K562 (cell line): Measurements from ENCODE around the gene BTBD18. TPM values are rescaled to one million over a fixed set of nuclear protein-coding genes. Genes with fewer than 3 reads are reported as not detected.

ENCODE experiments used
- ATAC-seq: fragments of 200-7000 bp; cut with Tn5 transposase; 3 replicates; pipeline ENCODE4 v1.9.1; 2020; ENCODE audit warnings: moderate library complexity
- BruUV-seq: library from RNA; stranded (reverse); fragments of 400-500 nt; replicated peaks from 2 replicates; lab custom pipeline; 2021; lab: Mats Ljungman, UMichigan
- CTCF ChIA-PET: fragments of 300-600 bp; formaldehyde crosslinking; extraction: SDS; loops from one replicate; lab custom pipeline; 2021; ENCODE audit warnings: low intra/inter-chr PET ratio; lab: Yijun Ruan, JAX
- POLR2A ChIA-PET: fragments of 300-600, 350-650 bp; sonication (Branson Sonifier 250); formaldehyde crosslinking; extraction: SDS; loops from one replicate; lab custom pipeline; 2021; ENCODE audit warnings: antibody characterized with exemption, inconsistent platforms; lab: Yijun Ruan, JAX
- DNase-seq, 4 experiments: peaks; one replicate each; pipeline versions ENCODE4 v3.0.0 to v3.0.0-alpha.2; 2011 to 2018; ENCODE audit warnings: low spot score in 3 of 4, mixed read lengths in 3 of 4; ENCODE audit errors: extremely low read depth in 1 of 4
- FAIRE-seq: peaks from 2 replicates; lab custom pipeline; 2011; peaks lifted over from hg19 to GRCh38; lab: Jason Lieb, UNC
- H2AFZ ChIP-seq: 2 replicates; pipeline ENCODE4 v1.6.0; 2011; ENCODE audit warnings: low read depth, low read length, control low read depth, inconsistent platforms
- H3K27ac ChIP-seq: fragments of 200-600 bp; 3 replicates; pipeline ENCODE4 v1.8.0; 2011; ENCODE audit warnings: low read depth, mild to moderate bottlenecking, control low read depth, inconsistent platforms, low read length, moderate library complexity, mixed read lengths; ENCODE audit errors: extremely low read depth
- H3K27me3 ChIP-seq, 2 experiments: fragments of 300-600 bp in 1 of 2; 2 replicates in 1 of 2; 3 replicates in 1 of 2; pipeline versions ENCODE4 v1.6.0 to v1.8.0; 2011; ENCODE audit warnings: inconsistent platforms in 2 of 2, low read length in 2 of 2, mild to moderate bottlenecking in 1 of 2, mixed read lengths in 1 of 2, moderate library complexity in 1 of 2; ENCODE audit not compliant: control insufficient read depth in 2 of 2, insufficient read depth in 2 of 2
- H3K36me3 ChIP-seq: fragments of 300-600 bp; 3 replicates; pipeline ENCODE4 v1.8.0; 2011; ENCODE audit warnings: mild to moderate bottlenecking, low read length, inconsistent platforms; ENCODE audit not compliant: control insufficient read depth, insufficient read depth
- H3K4me1 ChIP-seq, 2 experiments: fragments of 200-600 bp in 1 of 2; replicated peaks in 1 of 2; 2 replicates in 1 of 2; 3 replicates in 1 of 2; pipeline versions ENCODE4 v1.5.1 to v1.8.0; 2011; ENCODE audit warnings: inconsistent platforms in 2 of 2, low read length in 2 of 2, mild to moderate bottlenecking in 1 of 2, mixed read lengths in 1 of 2, moderate library complexity in 1 of 2; ENCODE audit not compliant: control insufficient read depth in 2 of 2, insufficient read depth in 2 of 2
- H3K4me2 ChIP-seq: 2 replicates; pipeline ENCODE4 v1.6.1; 2011; ENCODE audit warnings: low read length, control low read depth, inconsistent platforms, mixed read lengths; ENCODE audit not compliant: insufficient read depth
- H3K4me3 ChIP-seq: fragments of 200-600 bp; sonication (generic), shearing (Covaris generic); 2 replicates; pipeline ENCODE4 v1.5.1; 2016; ENCODE audit warnings: control low read depth, inconsistent platforms
- H3K79me2 ChIP-seq: fragments of 200-600 bp; 3 replicates; pipeline ENCODE4 v1.8.0; 2011; ENCODE audit warnings: low read length, inconsistent platforms; ENCODE audit not compliant: control insufficient read depth, insufficient read depth
- H3K9ac ChIP-seq, 2 experiments: 2 replicates each; pipeline versions ENCODE4 v1.6.0 to v1.6.1; 2011; ENCODE audit warnings: low read depth in 2 of 2, low read length in 2 of 2, control low read depth in 1 of 2, inconsistent platforms in 1 of 2, mild to moderate bottlenecking in 1 of 2, mixed read lengths in 1 of 2; ENCODE audit not compliant: insufficient read depth in 1 of 2
- H3K9me1 ChIP-seq: one replicate; pipeline ENCODE4 v1.6.0; 2011; ENCODE audit warnings: inconsistent platforms, mild to moderate bottlenecking, low read length, moderate library complexity; ENCODE audit not compliant: control insufficient read depth, insufficient read depth
- H3K9me3 ChIP-seq: replicated peaks from 2 replicates; pipeline ENCODE4 v1.5.1; 2011; ENCODE audit warnings: low read depth, low read length, inconsistent platforms; ENCODE audit not compliant: control insufficient read depth, insufficient read depth
- H4K20me1 ChIP-seq: replicated peaks from 2 replicates; pipeline ENCODE4 v1.6.1; 2011; ENCODE audit warnings: low read length, inconsistent platforms, mixed read lengths; ENCODE audit not compliant: control insufficient read depth, insufficient read depth
- CC2D1A ChIP-seq: fragments of 450-650 bp; IDR thresholded peaks from 2 replicates; pipeline ENCODE4 v1.6.1; 2017; ENCODE audit warnings: mild to moderate bottlenecking
- DMBX1 ChIP-seq: fragments of 250-450 bp; sonication (Bioruptor Pico); IDR thresholded peaks from 2 replicates; pipeline ENCODE4 v1.8.0; 2022; ENCODE audit warnings: inconsistent platforms, mild to moderate bottlenecking, moderate library complexity, borderline replicate concordance
- SAFB2 ChIP-seq: fragments of 200-400 bp; formaldehyde crosslinking; IDR thresholded peaks from 2 replicates; pipeline ENCODE4 v1.6.1; 2018; ENCODE audit warnings: borderline replicate concordance, low read length, low read depth, moderate library complexity; ENCODE audit not compliant: severe bottlenecking
- TBL1XR1 ChIP-seq, 2 experiments: IDR thresholded peaks; 2 replicates each; pipeline ENCODE4 v1.6.1; 2012; ENCODE audit warnings: improper control_type of control experiment in 2 of 2, low read length in 2 of 2, mild to moderate bottlenecking in 1 of 2
- ZNF24 ChIP-seq: fragments of 450-650 bp; IDR thresholded peaks from 2 replicates; pipeline ENCODE4 v1.6.1; 2016
- ZNF354B ChIP-seq: fragments of 250-450 bp; sonication (Bioruptor Pico); IDR thresholded peaks from 2 replicates; pipeline ENCODE4 v1.4.0; 2020
- WGBS: fragments of 100-300 bp; shearing (Covaris generic); methylation state at CpG from one replicate; pipeline ENCODE4 v1.1.6; 2016; ENCODE audit warnings: low coverage, mixed read lengths; ENCODE audit not compliant: insufficient coverage; ENCODE audit errors: missing lambda C conversion rate; 5-methylcytosine and 5-hydroxymethylcytosine counted together
- in situ Hi-C: fragments of 300-500 bp; cut with MboI; formaldehyde crosslinking; loops from 4 replicates; pipeline ENCODE4 v1.15.0; 2018; ENCODE audit warnings: inconsistent platforms, mixed read lengths
- intact Hi-C: fragments of 100-400 bp; cut with micrococcal nuclease; formaldehyde crosslinking; loops from 2 replicates; pipeline ENCODE4 v1.14.2; 2022
- polyA plus RNA-seq, 8 experiments: library from polyadenylated mRNA; depleted of rRNA in 4 of 8; stranded (reverse) in 5 of 8; unstranded in 3 of 8; fragments of >200 nt; fragmentation: Nextera tagmentation in 2 of 8; fragmentation: Illumina TruSeq in 1 of 8; extraction: Ambion mirVana in 2 of 8; extraction: Trizol in 1 of 8; gene quantifications; 2 replicates each; pipeline versions ENCODE4 v1.2.1 to v1.2.3, GENCODE V29; 2011 to 2014; ENCODE audit warnings: inconsistent platforms in 1 of 8, missing spikeins in 1 of 8
- total RNA-seq, 7 experiments: library from RNA; depleted of rRNA in 6 of 7; stranded (reverse); fragments of >200 nt in 6 of 7; fragmentation: Illumina TruSeq in 2 of 7; extraction: Trizol in 2 of 7; gene quantifications; 2 replicates each; pipeline versions ENCODE4 v1.2.1 to v1.2.3, GENCODE V29; 2011 to 2021; ENCODE audit warnings: low replicate concordance in 1 of 7
- TF ChIP-seq, protein P1 (sequence below): sonication (generic); formaldehyde crosslinking; IDR thresholded peaks from 2 replicates; pipeline ENCODE4 v1.8.0; 2023; ENCODE audit warnings: mild to moderate bottlenecking, missing genetic modification reagents

The BTBD18 gene
- total and polyA plus RNA-seq, 9 of the 15 experiments (the other 6 are each of a cell fraction or from before 2014, with no cell fraction given), result 0.06 TPM; not detected in 8

DNA sequence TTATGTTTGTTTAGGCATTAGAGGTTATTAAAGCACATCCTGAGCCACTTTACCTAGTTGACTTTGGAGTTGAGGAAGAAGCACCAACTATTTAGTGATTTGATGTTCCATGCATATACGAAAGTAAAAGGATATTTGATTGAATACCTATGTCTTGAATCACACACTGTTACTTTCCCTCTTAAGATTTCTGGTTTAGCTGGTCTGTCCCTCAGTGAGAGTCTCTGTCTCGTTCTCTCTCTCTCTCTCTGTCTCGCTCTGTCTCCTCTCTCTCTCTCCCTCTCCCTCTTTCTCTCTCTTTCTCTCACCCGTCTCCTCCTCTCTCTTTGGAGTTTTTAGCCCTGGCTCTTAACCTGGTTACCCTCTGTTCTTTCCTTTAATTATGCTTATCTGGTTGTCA, 20.9 kb upstream of the BTBD18 start:
- in situ Hi-C loops, result no loop called here
- intact Hi-C loops, result no loop called here
- Histone ChIP-seq H4K20me1 (peaks cover 27% of the 10 kb centered on the region; the same call in 1 of the 2 replicates), H3K4me3 (no peak overlapping the region), H3K9me1 (peaks cover 3% of the 10 kb centered on the region), H3K27ac (no peak overlapping the region), H3K79me2 (peaks cover 85% of the 10 kb centered on the region), H3K27me3 (no peaks in the 10 kb centered on the region), H3K4me1 (peaks cover 7 to 25% of the 10 kb centered on the region in 2 experiments; a peak in 4 of 5 replicates), H3K9ac (no peak overlapping the region), H2AFZ (no peak overlapping the region), H3K4me2 (no peak overlapping the region), H3K9me3 (no peaks in the 10 kb centered on the region), H3K36me3 (peaks cover 11% of the 10 kb centered on the region; the same call in 2 of the 3 replicates)
- no peak for TF ChIP-seq SAFB2
- TF ChIP-seq CC2D1A, result no peak
- TF ChIP-seq, protein P1, sequence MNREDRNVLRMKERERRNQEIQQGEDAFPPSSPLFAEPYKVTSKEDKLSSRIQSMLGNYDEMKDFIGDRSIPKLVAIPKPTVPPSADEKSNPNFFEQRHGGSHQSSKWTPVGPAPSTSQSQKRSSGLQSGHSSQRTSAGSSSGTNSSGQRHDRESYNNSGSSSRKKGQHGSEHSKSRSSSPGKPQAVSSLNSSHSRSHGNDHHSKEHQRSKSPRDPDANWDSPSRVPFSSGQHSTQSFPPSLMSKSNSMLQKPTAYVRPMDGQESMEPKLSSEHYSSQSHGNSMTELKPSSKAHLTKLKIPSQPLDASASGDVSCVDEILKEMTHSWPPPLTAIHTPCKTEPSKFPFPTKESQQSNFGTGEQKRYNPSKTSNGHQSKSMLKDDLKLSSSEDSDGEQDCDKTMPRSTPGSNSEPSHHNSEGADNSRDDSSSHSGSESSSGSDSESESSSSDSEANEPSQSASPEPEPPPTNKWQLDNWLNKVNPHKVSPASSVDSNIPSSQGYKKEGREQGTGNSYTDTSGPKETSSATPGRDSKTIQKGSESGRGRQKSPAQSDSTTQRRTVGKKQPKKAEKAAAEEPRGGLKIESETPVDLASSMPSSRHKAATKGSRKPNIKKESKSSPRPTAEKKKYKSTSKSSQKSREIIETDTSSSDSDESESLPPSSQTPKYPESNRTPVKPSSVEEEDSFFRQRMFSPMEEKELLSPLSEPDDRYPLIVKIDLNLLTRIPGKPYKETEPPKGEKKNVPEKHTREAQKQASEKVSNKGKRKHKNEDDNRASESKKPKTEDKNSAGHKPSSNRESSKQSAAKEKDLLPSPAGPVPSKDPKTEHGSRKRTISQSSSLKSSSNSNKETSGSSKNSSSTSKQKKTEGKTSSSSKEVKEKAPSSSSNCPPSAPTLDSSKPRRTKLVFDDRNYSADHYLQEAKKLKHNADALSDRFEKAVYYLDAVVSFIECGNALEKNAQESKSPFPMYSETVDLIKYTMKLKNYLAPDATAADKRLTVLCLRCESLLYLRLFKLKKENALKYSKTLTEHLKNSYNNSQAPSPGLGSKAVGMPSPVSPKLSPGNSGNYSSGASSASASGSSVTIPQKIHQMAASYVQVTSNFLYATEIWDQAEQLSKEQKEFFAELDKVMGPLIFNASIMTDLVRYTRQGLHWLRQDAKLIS (CRISPR knock-in tag), result no peak
- TF ChIP-seq ZNF24, result no peak
- TF ChIP-seq DMBX1 (CRISPR knock-in tag), result no peak
- TF ChIP-seq ZNF354B (CRISPR knock-in tag), result no peak
- no peak for TF ChIP-seq TBL1XR1 (IDR thresholded peaks at IDR 0.05; ENCODE audit: low read length in 2 of 2)
- CTCF ChIA-PET, result no interaction called here
- BruUV-seq, result no TSS peak
- POLR2A ChIA-PET, result interaction anchor here (0.6 to 2.4 kb wide), 4 partner anchors 9 to 58 kb away, joined by 4 to 16 read pairs (median 4); partner anchors contain the start of gene CTNND1
- FAIRE-seq, result no peak
- 70% methylated on average over 3 of the region's 4 CpGs for WGBS
- no peak for ATAC-seq
- DNase-seq, result no peak
